NOMO-1 treated with dmso at 0.1 percent for 144 hours (cell line): ENCODE data around the gene URAD.
A peak's percentile ranks its signal among the peaks of the same experiment; 100 is the strongest.
"Not testable (repeated sequence)": the region's sequence is repeated elsewhere in the genome, so short reads cannot be mapped to it uniquely, and the experiment has no call there.

Experiments
- DNase-seq: peaks from one replicate; lab custom pipeline; 2025; ENCODE audit not compliant: unreplicated experiment; lab: John Stamatoyannopoulos, UW

URAD gene

DNA sequence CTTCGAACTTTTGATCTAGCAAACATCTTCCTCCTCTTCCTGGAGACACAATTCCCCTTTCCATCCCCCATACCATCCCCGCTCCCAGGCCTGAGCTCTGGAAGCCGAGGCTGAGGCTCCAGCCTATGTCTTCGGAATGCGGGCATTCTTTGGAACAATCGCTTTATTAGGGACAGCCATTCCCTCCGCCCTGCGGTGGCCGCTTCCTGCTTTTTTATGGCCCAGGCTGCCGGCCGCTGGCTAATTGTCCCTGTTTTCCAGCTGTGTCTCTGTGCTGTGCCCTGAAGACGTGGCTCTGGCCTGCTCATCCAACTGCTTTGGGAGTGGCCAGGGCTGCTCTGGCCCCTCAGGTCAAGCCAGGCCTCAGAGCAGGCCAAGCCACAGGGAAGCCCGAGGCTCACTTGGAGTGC, 17.3 kb downstream of the URAD start:
- no peak for DNase-seq

DNA sequence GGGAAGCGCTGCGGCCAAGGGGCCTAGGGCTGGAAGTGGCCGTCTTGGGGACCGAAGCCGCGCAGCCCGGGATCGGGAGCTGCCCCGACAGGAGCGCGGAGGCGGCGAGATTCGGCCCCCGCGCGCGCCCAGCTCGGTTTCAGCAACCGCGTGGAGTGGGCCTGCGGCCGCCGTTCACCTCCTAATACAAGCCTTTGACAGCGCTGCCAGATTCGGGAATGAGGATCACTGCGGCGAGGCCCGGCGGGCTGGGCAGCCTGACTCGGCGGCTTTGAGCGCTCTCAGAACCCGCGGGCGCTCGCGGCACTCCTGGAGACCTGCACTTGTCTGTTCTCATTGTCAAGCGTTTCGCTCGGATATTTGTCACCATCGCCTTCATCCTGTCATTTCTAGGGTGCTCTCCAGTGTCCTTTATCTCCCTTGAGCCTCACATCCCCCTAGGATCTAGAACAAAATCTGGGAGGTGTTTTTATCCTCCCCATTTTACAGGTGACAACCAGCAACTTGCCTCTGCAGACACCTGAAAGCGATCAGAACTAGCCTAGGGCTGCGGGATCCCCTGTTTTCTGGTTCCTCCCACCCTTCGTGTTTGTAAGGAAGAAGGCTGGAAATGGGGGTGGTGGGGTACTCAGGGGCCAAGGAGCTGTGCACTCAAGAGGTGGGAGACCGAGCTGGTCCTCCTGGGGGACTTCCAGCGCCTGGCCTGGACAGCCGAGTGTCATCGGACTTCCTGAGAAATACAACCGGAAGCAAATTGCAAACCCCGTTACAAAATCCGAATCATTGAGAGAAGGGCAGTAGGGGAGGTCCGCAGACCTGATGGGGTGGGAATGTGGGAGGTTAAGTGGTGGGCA, 17.9 kb downstream of the URAD start:
- DNase-seq = no peak

DNA sequence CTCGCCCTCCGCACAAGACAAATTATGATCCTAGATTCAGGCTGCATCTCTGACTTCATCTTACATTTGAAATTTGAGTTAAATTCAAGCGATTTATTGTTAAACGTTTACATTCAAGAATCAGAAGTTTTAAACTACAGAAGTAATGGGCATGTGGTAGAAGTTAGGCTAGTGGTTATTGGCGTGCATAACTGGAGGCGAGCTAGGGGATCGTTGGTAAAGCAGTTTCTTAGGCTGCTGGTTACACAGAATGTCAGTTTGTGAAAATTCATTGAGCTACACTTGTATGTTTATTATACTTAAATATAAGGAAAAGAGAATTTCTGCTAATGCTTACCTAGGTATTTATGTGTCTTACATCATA, 18.6 kb downstream of the URAD start:
- no peak for DNase-seq

DNA sequence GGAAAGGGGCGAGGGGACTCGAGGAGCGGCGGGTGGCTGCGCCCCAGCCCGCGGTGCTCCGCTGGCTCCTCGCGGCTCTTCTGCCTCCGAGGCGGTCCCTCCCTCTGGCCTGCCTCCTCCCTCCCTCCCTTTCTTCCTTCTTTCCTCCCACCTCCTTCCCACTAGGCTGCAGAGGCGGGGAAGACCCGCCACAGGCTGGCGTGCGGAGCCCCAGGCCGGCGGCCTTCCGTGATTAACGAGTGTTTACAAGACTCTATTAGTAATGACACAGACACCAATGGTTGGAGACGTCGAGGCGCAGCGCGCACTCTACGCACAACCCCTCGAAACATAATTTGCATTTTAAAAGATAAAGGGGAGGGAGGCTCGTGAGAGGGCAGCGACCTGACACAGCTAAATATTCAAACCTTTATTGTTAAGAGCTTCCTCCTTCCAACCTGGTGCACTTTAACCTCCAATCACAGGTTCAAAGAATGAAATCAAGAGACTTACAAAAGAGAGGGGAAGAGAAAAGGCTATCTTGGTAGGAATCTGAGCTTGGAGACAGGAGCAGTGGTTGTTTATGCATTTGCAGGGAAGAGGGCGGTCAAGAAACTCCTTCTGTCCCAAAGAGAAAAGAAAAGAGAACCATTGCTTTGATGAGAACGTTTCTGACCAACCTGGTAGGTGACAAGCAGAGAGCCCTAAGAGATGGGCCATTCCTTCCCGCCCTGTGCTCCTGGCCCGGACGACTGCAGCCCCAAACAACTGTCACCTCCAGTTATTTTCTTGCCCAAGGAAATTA, 19.2 kb downstream of the URAD start, which contains the start of gene CDX2:
Gene CDX2 (minus strand): TSS at position 234 of the 784 bp plus-strand sequence. CDS start 309 bp downstream, outside the sequence.
- DNase-seq = no peak

DNA sequence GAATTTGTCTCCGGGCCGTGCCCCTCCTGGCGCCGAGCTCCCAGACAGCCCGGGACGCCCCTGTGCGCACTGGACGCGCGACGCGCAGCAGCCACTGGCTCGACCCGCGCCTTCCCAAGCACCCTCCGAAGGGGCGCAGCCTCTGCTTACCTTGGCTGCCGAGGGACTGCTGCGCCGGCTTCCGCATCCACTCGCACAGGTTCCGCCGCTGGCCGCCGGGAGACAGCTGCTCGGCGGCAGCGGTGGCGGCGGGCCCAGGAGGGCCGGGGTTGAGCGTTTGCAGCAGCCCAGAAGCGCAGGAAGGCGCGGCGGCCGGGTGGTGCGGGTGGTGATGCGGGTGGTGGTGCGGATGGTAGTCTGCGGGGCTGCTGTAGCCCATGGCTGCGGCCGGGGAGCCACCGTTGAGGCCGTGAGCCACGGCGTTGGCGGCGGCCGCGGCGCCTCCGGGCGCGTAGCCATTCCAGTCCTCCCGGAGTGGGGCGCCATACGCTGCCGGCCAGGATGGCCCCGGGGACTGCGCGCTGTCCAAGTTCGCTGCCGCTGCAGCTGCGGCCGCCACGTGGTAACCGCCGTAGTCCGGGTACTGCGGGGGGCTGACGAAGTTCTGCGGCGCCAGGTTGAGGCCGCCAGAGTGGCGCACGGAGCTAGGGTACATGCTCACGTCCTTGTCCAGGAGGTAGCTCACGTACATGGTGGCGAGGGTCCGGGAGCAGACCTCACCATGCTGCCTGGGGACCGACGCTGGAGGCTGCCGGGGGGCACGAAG, 20.0 kb downstream of the URAD start:
- DNase-seq = no peak

DNA sequence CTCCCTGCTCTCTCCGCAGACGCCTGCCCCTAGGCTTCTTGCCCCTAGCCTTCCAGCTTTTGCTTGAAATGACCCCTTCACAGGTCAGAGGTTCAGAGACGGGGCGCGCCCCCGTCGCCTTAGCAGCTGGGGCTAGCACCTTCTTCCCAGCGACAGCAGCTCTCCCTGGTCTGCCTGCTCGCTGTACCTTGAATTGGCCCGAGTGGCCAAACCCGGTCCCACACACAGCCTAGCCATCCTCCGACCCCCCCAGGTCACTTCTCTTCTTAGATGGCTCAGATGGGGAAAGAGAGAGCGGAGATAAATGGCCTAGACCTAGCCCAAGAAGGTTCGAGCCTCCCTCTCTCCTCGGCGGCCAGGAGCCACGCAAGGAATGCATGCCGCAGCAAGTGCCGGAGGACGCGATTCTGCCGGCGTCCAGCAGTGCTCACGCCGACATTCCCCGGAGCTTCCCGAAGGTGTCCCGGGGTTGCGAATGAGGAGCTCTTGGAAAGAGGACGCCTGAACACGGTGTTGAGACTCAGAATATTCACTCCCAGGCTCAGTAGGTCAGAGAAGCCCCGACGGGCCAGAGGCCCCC, 20.7 kb downstream of the URAD start:
- DNase-seq = no peak

DNA sequence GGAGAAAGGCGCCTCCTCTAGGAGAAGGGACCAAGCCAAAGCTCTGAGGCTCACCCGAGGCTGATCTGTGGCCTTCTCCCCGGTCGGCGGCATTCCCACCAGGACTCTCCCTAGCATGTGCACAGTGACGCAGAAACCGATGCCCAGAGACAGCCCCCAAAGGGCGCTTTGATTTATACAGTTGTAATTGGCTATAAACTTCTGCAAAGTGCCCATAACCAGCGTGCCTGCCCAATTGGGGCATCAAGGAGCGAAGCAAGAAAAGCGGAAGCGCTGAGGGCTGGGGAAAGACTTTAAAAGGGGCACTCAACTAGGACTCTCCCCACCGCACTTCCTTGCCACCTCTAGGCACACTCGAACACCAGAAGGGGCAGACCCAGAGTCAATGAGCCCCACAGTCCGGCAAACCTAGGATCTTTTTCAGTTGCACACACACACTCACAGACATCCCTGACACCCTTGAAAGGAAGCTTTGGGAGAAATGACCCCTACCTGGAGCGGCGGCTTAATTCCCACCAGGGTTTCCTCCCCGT, 21.2 kb downstream of the URAD start:
- peak; percentile 49 for DNase-seq

DNA sequence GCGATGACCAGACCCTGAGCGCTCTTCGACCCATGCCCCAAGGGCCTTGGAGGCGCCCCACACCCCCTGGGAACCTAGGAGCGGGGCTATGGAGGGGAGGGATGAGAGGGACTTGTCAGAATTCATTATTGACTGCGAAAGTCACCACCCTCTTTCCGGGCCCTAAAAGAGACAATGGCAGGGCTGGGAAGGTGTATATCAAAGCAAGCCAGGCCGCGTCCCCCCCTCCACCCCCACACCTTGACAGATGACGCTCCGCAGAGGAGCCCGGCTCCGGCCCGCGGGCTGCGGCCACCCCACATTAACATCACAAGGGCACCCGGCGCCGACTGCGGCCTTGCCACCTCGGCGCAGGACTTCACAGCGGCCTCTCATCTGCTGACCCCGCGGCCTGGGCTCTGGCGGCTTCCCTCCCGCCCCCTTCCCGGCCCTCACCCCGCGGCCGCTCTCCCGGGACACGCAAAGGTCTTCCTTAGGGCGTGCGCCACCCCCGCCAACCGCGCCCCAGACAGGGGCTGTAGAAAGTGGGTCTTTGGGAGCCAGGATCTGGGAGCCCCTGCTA, 21.8 kb downstream of the URAD start:
- DNase-seq = no peak

DNA sequence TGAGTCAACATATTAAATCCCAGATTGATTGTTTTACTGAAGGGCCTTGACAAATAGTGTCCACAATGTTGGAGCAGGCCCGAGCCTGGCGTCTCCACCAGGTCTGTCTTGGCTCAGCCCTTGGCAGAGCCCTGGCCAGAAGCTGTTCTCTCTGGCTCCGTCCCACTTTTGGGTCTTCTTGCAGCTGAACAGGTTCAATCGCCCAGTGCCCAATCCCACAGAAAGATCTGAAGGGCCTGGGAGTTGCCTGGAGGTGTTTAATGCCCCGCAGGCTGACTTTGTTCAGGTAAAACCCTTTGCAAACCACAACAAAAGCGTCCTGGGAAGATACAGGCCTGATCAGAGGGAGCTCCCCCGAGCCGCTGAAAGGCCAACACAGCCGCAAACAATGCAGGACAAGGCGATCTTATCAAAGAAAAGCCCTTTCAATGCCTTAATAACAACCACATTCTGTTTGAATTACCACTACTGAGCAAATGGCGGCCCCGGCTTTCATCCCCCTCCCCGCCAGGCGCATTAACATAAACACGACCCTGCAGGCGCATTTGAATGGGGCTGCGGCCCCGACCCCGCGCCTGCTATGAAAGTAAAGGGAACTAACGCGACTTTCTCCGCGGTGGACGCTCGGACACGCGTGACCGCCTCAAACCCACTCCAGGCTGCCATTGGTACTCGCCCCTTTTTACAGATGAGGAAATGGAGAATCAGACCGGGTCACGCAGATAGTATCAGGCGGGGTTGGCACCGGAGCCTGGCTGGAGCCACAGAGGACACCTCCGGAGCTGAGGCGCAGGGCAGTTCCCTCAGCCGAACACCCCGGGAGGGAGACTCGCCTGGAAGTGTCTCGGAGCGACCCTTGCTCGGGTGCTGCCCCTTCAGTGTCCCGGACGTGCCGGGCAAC, 22.5 kb downstream of the URAD start:
- DNase-seq = no peak

DNA sequence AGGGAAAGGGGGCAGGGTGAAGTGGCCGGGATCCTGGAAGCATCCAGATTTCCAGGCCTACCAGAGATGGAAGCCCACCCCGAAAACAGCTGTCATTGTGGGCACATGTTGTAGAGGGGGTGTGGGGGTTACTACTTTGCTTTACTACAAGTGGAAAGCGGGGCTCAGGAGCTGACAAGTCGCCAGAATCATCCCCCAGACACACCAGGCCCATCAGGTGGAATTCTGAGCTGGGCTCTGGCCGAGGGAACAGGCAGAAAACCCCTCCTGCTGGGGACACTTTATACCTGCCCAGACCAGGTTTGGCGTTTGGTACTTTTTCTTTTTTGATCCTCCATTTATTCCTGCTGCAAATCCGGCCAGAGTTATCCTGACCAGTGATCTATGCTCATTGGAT, 23.2 kb downstream of the URAD start:
- DNase-seq = no peak

DNA sequence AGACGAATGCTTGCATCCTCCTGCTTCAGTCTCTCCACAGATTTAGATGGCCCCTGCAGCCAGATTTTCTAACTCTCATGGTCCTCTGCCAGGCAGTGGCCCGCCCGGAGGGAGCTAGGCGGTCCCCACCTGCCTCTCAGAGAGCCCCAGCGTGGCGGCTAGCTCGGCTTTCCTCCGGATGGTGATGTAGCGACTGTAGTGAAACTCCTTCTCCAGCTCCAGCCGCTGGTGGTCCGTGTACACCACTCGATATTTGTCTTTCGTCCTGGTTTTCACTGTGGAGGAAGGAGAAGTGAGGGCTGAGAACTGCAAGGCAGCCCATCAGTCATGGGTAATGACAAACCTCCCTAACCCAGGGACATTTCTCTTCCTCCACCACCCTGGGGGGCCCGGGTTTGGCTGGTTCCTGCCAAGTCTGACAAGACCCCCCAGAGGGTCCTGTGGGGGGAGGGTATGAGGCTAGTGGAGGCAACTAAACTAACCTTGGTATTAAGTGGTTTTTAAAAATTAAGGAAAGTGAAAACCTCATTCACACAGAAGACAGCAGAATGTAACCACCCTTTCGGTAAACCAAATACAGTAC, 23.7 kb downstream of the URAD start:
- no peak for DNase-seq

DNA sequence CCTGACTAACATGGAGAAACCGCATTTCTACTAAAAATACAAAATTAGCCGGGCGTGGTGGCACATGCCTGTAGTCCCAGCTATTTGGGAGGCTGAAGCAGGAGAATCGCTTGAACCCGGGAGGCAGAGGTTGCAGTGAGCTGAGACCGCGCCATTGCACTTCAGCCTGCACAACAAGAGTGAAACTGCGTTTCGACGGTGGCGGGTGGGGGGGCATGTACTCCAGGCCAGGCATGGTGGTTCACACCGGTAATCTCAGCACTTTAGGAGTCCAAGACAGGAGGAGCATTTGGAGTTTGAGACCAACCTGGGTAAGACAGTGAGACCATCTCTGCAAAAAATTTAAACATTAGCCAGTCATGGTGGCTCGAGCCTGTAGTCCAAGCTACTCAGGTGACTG, 24.3 kb downstream of the URAD start:
- DNase-seq = not testable (repeated sequence)

DNA sequence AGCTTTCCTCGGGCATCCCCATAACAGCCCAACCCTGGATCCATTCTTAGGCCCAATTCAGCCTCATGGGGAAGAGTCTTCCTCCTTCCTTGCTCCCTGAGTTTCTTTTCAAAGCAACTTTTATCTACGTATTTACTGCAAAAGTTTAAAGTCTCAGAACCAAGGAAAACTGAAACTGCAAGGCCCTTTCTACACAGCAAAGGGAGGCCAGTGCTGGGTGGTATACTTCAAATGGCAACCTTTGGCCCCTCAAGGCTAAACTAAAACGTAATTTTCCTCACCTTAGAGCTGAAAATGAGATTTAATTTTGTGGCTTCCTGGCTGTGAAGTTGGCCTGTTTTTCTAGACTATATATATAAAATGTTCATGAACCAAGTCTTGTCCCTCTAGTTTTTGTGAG, 25.0 kb downstream of the URAD start:
- DNase-seq = no peak

DNA sequence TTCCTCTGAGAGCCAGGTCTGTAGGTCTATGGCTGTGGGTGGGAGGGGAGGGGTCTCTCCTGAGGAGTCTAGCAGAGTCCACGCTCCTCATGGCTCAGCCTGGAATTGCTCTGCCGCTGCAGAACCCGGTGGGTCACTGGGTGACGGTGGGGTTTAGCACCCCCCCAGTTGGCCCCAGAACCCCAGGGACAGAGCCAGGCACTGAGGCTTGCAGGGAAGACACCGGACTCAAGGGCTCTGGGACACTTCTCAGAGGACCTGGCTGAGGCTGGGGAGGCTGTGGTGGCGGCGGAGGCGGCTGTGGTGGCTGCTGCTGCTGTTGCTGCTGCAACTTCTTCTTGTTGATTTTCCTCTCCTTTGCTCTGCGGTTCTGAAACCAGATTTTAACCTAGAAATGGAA, 25.5 kb downstream of the URAD start:
- no peak for DNase-seq

DNA sequence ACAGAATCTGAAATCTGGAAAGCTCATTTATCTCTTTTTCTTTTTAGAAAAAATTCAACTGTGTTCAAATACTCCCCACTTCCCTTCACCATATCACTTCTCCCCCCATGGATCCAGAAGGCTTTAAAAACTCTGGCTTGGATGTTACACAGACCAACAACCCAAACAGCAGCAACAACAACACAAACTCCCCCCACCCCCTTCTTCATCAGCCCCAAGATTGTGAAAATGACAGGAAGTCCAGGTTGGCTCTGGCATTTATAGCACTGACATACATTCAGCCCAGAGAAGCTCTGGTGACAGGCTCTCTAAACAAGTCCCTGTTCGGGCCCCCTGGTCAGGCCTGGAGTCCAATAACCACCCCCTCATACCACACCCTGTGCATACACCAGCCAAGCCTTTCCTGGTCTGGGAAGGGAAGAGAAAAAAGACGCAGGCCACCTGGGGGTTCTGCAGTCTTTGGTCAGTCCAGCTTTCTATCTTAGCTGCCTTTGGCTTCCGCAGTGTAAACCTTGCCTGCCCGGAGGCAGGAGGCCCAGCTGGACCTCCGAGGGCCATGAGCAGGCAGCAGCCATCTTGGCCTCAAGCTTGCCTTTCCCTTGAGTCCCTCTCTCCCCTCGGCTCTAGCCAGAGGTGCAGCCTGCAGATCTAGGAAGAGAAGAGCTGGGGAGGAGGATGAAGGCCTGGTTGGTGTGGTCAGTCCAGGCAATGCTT, 26.2 kb downstream of the URAD start:
- no peak for DNase-seq

DNA sequence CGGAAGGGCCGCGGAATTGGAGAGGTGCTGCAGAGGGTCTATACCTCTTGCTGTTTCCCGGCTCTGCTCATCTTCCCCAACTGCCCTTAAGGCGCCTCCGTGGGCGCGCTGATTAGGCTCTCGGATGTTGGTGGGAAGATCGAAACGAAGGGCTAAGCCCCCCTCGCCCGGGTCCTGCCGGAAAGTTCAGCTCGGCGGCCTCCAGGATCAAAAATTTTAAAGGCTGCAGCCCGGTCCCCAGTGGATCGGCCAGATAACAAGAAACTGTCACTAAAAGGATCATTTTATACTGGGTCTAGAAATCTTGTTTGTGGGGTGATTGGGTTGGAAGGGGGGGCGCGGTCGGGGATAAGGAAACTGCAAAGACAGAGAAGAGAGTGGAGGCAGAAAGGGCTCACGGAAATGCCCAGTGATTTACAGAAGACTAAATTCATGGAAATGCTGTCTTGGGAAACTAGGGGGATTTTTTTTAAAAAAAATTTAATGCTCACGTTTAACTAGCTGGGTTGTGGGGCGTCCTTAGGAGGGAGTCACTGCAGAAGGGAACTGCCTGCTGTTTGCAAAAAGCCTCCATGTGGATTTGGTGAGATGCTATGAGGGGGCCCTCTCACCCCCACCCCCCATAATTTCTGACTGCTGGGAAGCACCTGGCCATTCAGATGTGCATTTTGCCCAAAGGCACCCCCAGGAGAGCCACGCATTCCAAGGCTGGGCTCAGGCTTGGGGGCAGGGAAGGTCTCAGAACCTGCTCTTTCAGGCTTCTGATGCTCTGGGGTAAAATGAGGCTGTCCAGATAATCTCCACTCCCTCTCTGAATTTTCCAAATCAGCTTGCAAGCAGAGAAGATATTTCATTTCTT, 27.0 kb downstream of the URAD start:
- no peak for DNase-seq

DNA sequence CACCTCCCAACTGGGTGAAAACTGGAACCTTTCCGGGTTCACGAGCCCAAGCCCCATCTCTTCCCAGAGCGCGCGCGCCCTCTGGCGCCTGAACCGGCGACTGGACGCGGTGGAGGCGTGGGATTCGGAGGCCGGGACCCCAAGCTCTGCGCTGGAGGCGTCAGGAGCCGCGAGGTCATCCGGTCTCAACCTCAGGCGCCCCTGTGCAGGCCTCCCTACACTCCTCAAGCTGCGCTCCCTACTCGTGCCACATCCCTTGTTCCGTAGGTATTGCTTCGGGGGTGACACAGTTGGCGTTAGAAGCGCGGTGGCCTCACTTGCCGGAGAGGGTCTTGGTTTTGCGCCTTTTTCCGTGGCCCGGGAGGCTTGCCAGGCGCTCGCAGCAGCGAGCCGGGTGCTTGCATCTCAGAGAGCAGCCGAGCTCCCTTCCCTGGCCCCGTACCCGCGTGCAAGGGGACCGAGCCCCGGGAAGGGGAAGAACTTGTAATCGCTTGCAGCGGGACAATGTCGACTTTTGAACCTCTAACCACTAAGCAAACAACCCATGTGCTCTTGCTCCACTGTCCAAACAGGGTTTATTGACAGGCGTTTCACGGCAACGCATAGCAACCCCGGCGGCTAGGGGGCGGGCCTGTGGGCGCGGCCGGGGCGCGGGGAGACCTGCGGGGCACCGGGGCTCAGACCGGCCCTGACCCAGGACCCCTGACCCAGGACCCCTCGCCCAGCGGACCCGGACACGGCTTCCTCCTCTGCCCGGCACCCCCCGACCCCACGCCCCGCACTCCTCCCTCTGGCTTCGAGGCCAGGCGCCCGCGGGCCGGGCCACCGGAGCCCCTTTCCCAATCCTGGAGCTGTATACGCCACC, 27.9 kb downstream of the URAD start:
- DNase-seq = peak; percentile 58
